ENCODE data around the gene VASN. TPM values are rescaled to one million over a fixed set of nuclear protein-coding genes. Genes with fewer than 3 reads are reported as not detected.

VASN gene
- total and polyA plus RNA-seq, 8 donors = 3.7 to 25.6 (median 10.9) TPM

DNA sequence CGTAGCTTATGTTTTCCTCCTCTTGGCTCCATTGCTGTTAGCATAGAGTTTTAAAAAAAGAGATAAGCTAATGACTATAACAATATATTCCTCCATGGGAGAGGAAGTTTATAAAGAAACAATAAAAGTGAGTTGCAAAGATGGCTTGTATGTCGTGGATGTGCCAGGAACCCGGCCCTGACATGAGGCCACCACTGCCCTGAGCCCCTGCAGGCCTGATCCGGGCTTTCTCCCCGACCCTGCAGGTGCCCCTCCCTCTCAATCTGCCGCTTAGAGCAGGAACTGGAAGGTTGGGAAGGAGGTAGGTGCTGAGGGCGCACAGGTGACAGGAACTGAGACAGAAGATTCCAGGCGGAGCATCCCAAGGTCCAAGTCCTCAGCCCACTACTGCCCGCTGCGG lies 32.2 kb upstream of the VASN start:
- no peak for TF ChIP-seq POLR2AphosphoS5 (IDR thresholded peaks at IDR 0.05)
- TF ChIP-seq, protein P1, sequence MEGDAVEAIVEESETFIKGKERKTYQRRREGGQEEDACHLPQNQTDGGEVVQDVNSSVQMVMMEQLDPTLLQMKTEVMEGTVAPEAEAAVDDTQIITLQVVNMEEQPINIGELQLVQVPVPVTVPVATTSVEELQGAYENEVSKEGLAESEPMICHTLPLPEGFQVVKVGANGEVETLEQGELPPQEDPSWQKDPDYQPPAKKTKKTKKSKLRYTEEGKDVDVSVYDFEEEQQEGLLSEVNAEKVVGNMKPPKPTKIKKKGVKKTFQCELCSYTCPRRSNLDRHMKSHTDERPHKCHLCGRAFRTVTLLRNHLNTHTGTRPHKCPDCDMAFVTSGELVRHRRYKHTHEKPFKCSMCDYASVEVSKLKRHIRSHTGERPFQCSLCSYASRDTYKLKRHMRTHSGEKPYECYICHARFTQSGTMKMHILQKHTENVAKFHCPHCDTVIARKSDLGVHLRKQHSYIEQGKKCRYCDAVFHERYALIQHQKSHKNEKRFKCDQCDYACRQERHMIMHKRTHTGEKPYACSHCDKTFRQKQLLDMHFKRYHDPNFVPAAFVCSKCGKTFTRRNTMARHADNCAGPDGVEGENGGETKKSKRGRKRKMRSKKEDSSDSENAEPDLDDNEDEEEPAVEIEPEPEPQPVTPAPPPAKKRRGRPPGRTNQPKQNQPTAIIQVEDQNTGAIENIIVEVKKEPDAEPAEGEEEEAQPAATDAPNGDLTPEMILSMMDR (IDR thresholded peaks at IDR 0.05) = no peak
- TF ChIP-seq POLR2A (IDR thresholded peaks at IDR 0.05) = no peak
- TF ChIP-seq EP300 (IDR thresholded peaks at IDR 0.05) = no peak
- H3K9me3 ChIP-seq = no peaks in the 10 kb centered on the region
- H3K27me3 ChIP-seq = no peaks in the 10 kb centered on the region
- no peak overlapping the region for H3K4me3 ChIP-seq
- intact Hi-C loops (cut with DNase I; ENCODE audit: low total_unique reads) = no loop called here
- peaks cover 34 to 79% (median 65%) of the 10 kb centered on the region in 4 donors for H3K36me3 ChIP-seq
- H3K4me1 ChIP-seq = peaks cover 0 to 29% (median 23%) of the 10 kb centered on the region in 4 donors
- DNase-seq = no peak
- H3K27ac ChIP-seq = peak overlapping the region in 1 of 5 donors; percentile 33
- 47 to 65% (median 61%) methylated on average over 10 of the region's 10 CpGs for WGBS, 5 donors

DNA sequence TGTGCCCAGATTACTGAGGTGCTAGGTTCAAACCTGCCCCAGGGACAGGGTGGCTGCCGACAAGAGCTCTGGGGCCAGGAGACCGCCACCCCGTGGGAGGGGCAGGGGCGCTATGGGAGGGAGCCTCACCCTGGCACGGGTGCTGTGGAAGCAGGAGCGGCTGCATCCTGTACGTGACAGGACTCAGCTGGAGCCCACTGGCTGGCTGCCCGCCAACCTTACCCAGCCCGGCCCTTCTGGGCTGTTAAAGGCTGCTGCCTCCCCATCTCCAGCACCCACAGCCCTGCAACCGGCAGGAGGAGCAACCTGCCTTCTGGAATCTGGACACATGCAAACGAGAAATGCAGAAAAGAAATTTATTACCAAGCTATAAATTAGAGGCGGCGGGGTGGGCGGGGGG lies 31.7 kb upstream of the VASN start:
- Histone ChIP-seq H3K4me3 (no peak overlapping the region), H3K4me1 (peaks cover 0 to 32% (median 25%) of the 10 kb centered on the region in 4 donors), H3K27me3 (no peaks in the 10 kb centered on the region), H3K27ac (no peak overlapping the region), H3K36me3 (peaks cover 30 to 75% (median 60%) of the 10 kb centered on the region in 4 donors), H3K9me3 (no peaks in the 10 kb centered on the region)
- TF ChIP-seq POLR2A (IDR thresholded peaks at IDR 0.05) = no peak
- TF ChIP-seq POLR2AphosphoS5 (IDR thresholded peaks at IDR 0.05) = no peak
- TF ChIP-seq, protein P1 (IDR thresholded peaks at IDR 0.05) = no peak
- TF ChIP-seq EP300 (IDR thresholded peaks at IDR 0.05) = no peak
- intact Hi-C loops (cut with DNase I; ENCODE audit: low total_unique reads) = no loop called here
- WGBS, 5 donors = 34 to 48% (median 40%) methylated on average over 7 to 14 of the region's 14 CpGs
- DNase-seq = peak; percentile 46 to 82

DNA sequence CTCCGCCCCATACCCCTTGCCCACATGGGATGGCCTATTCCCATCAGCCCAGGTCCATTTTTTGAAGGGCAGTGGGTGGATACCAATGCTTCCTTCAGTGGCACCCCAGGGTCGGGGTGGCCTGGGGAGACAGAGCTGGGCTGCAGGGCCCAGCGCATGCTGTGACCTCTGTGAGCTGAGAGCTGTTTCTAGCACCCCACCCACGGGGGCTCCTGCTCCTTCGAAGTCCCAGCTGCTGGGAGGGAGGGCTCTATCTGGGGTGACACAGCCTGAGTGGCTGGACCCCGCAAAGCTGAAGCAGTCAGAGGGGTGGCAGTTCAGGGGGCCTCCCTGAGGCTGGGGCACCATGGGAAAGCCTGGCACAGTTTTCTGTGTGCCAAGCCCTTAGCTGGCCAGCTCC lies 31.2 kb upstream of the VASN start:
- no peak for TF ChIP-seq EP300 (IDR thresholded peaks at IDR 0.05)
- TF ChIP-seq POLR2A (IDR thresholded peaks at IDR 0.05) = no peak
- TF ChIP-seq, protein P1 (IDR thresholded peaks at IDR 0.05) = no peak
- TF ChIP-seq POLR2AphosphoS5 (IDR thresholded peaks at IDR 0.05) = no peak
- Histone ChIP-seq H3K27ac (no peak overlapping the region), H3K9me3 (no peaks in the 10 kb centered on the region), H3K27me3 (no peaks in the 10 kb centered on the region), H3K36me3 (peaks cover 25 to 69% (median 55%) of the 10 kb centered on the region in 4 donors), H3K4me1 (peaks cover 0 to 37% (median 30%) of the 10 kb centered on the region in 4 donors), H3K4me3 (no peak overlapping the region)
- 79 to 98% (median 87%) methylated on average over 5 to 6 of the region's 6 CpGs for WGBS, 5 donors
- DNase-seq = no peak
- intact Hi-C loops (cut with DNase I; ENCODE audit: low total_unique reads) = no loop called here

DNA sequence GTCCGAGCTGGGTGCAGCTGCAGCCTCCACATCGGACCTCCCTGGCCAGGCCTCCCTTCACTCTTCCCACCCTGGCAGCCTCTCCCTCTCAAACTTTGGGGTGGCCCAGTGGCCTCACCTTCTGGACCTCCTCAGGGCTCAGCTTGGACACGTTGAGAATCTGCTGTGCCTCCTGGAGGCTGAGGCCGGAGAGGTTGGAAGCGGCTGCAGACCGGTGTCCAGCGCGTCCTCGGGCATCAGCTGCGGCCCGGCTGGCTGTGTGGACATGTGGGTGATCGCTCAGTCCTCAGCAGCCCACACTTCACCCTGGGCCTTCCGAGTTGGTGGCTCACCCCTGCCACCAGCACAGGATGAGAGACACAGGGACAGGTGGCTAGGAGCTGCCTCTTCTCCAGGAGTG lies 30.4 kb upstream of the VASN start:
- no peak overlapping the region for H3K27ac ChIP-seq
- no peaks in the 10 kb centered on the region for H3K9me3 ChIP-seq
- 78 to 97% (median 94%) methylated on average over 4 to 13 of the region's 13 CpGs for whole genome bisulfite sequencing, 5 donors
- no peak overlapping the region for H3K4me3 ChIP-seq
- H3K4me1 ChIP-seq = peaks cover 0 to 45% (median 38%) of the 10 kb centered on the region in 4 donors
- no peaks in the 10 kb centered on the region for H3K27me3 ChIP-seq
- peaks cover 17 to 61% (median 47%) of the 10 kb centered on the region in 4 donors for H3K36me3 ChIP-seq
- TF ChIP-seq POLR2AphosphoS5 (IDR thresholded peaks at IDR 0.05) (no peak), EP300 (IDR thresholded peaks at IDR 0.05) (no peak), POLR2A (IDR thresholded peaks at IDR 0.05) (no peak)
- TF ChIP-seq, protein P1 (IDR thresholded peaks at IDR 0.05) = no peak
- DNase-seq = no peak
- intact Hi-C loops (cut with DNase I; ENCODE audit: low total_unique reads) = no loop called here
